GM23248 (cell line): Measurements from ENCODE around the gene OXGR1. TPM values are rescaled to one million over a fixed set of nuclear protein-coding genes. Genes with fewer than 3 reads are reported as not detected.

ENCODE experiments used
- DNase-seq: peaks from one replicate; pipeline ENCODE4 v3.0.0-alpha.2; 2015
- H2AFZ ChIP-seq: fragments of 200-600 bp; sonication (generic); 2 replicates; pipeline ENCODE4 v1.6.1; 2016; ENCODE audit warnings: antibody characterized with exemption
- H3F3A ChIP-seq: fragments of 200-600 bp; sonication (generic); 2 replicates; pipeline ENCODE4 v1.6.1; 2016; ENCODE audit warnings: mild to moderate bottlenecking, antibody characterized with exemption, mixed run types; ENCODE audit not compliant: insufficient read depth
- H3K27ac ChIP-seq: fragments of 200-600 bp; sonication (generic); 2 replicates; pipeline ENCODE4 v1.5.1; 2016; ENCODE audit warnings: mild to moderate bottlenecking
- H3K27me3 ChIP-seq: fragments of 200-600 bp; sonication (generic); replicated peaks from 2 replicates; pipeline ENCODE4 v1.6.1; 2016; ENCODE audit warnings: mild to moderate bottlenecking; ENCODE audit not compliant: insufficient read depth
- H3K36me3 ChIP-seq: fragments of 200-600 bp; sonication (generic); 2 replicates; pipeline ENCODE4 v1.6.1; 2016; ENCODE audit warnings: low read depth, mild to moderate bottlenecking
- H3K4me1 ChIP-seq: fragments of 200-600 bp; sonication (generic); 2 replicates; pipeline ENCODE4 v1.6.1; 2016; ENCODE audit warnings: mild to moderate bottlenecking; ENCODE audit not compliant: insufficient read depth
- H3K4me2 ChIP-seq: fragments of 200-600 bp; sonication (generic); one replicate; pipeline ENCODE4 v1.6.1; 2016; ENCODE audit warnings: mild to moderate bottlenecking; ENCODE audit not compliant: unreplicated experiment
- H3K4me3 ChIP-seq: fragments of 200-600 bp; sonication (generic); 2 replicates; pipeline ENCODE4 v1.5.1; 2016; ENCODE audit warnings: mild to moderate bottlenecking
- H3K79me2 ChIP-seq: fragments of 200-600 bp; sonication (generic); 2 replicates; pipeline ENCODE4 v1.6.1; 2016; ENCODE audit warnings: mild to moderate bottlenecking; ENCODE audit not compliant: insufficient read depth
- H3K9ac ChIP-seq: fragments of 200-600 bp; sonication (generic); 2 replicates; pipeline ENCODE4 v1.6.1; 2016; ENCODE audit warnings: mild to moderate bottlenecking
- H3K9me2 ChIP-seq: fragments of 200-600 bp; sonication (generic); 2 replicates; pipeline ENCODE4 v1.6.1; 2016; ENCODE audit warnings: mixed run types, mild to moderate bottlenecking, moderate library complexity; ENCODE audit not compliant: insufficient read depth
- H3K9me3 ChIP-seq: fragments of 200-600 bp; sonication (generic); one replicate; pipeline ENCODE4 v1.6.1; 2017; ENCODE audit warnings: low read depth
- H4K20me1 ChIP-seq: fragments of 200-600 bp; sonication (generic); 2 replicates; pipeline ENCODE4 v1.6.0; 2016; ENCODE audit not compliant: insufficient read depth
- EZH2 ChIP-seq: fragments of 200-600 bp; sonication (generic); IDR thresholded peaks from 2 replicates; pipeline ENCODE4 v1.6.1; 2018; ENCODE audit warnings: antibody characterized with exemption, mild to moderate bottlenecking; ENCODE audit not compliant: insufficient read depth, poor library complexity, severe bottlenecking
- EZH2phosphoT487 ChIP-seq: fragments of 200-600 bp; sonication (generic); IDR thresholded peaks from 2 replicates; pipeline ENCODE4 v1.6.1; 2018; ENCODE audit warnings: antibody characterized with exemption, moderate library complexity, mild to moderate bottlenecking, low read depth; ENCODE audit not compliant: insufficient read depth
- WGBS, 2 experiments: methylation state at CpG; one replicate each; pipeline ENCODE4 v1.1.6; 2015 to 2017; ENCODE audit warnings: low lambda C conversion rate in 2 of 2, low coverage in 1 of 2; ENCODE audit errors: missing lambda C conversion rate in 2 of 2; 5-methylcytosine and 5-hydroxymethylcytosine counted together
- in situ Hi-C: fragments of 300-500 bp; cut with MboI; formaldehyde crosslinking; loops from 2 replicates; pipeline ENCODE4 v1.15.0; 2020
- polyA plus RNA-seq: library from polyadenylated mRNA; unstranded; fragments of >200 nt; fragmentation: Nextera tagmentation; extraction: Ambion mirVana; gene quantifications from 2 replicates; pipeline ENCODE4 v1.2.1, GENCODE V29; 2016
- total RNA-seq: library from RNA; depleted of rRNA; stranded (reverse); fragments of >200 nt; shearing (Covaris generic); gene quantifications from 2 replicates; pipeline ENCODE4 v1.2.3, GENCODE V29; 2014

Gene OXGR1
- total and polyA plus RNA-seq, 2 experiments from 2014 or later = not detected

DNA sequence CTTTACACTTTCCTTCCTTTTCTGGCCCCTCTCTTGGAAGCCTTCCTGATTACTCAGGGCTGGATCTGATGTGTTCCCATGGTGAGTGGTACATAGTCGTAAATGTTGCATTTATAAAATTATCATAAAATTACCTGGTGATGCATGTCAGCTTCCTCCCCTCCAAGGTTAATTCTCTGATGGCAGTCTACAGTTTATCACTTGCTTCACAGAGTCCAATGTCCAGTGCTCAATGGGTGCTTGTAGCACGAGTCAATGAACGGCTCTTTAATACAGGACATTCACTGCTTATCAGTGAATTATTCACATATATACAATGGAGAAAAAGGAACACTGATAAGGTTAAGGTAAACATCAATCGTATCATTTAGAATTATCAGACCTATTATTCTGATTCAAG, 27.0 kb upstream of the OXGR1 start:
- Histone ChIP-seq H3K9me3 (no peaks in the 10 kb centered on the region), H3K36me3 (no peaks in the 10 kb centered on the region), H3K27me3 (no peaks in the 10 kb centered on the region), H3K79me2 (no peaks in the 10 kb centered on the region), H3K4me3 (no peak overlapping the region), H3K4me1 (0 out of 2 replicates have a peak, but pooled peaks cover under 1% of the 10 kb centered on the region), H3F3A (no peaks in the 10 kb centered on the region), H3K27ac (no peak overlapping the region), H3K9ac (no peak overlapping the region), H3K4me2 (no peak overlapping the region), H2AFZ (no peak overlapping the region), H3K9me2 (no peaks in the 10 kb centered on the region), H4K20me1 (no peaks in the 10 kb centered on the region)
- DNase-seq = no peak
- in situ Hi-C loops = loop anchor here (25.0 kb wide), 1 partner anchor 791 kb away; no protein-coding TSS in a partner anchor
- no peak for TF ChIP-seq EZH2
- TF ChIP-seq EZH2phosphoT487 = no peak
- 79 to 83% methylated on average over 4 of the region's 4 CpGs for WGBS, 2 experiments

DNA sequence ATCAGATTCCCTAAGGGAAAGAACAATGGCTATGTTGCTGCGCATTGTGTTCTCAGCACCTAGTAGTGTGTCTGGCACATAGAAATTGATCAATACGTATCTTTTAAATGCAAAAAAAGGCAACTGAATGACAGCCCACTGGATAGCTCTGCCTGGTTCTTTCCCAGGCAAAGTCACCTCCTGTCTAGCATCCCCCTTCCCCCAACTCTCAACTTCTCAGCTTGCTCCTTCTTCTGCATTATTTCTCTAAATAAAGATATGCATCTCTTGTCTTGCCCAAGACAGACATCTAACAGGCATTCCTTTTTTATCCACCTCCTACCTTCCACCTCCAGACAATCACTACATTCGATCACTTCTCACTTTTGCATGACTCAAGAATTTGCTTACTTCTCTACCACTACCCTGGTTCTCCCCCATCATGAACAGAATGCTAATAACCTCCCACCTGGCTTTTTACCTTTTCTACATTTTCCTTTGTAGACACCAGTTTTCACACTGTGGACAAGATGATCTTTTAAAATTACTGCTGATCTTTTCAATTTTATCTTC, 26.5 kb upstream of the OXGR1 start:
- Histone ChIP-seq H3K4me3 (no peak overlapping the region), H2AFZ (no peak overlapping the region), H3K4me2 (no peak overlapping the region), H3K27me3 (no peaks in the 10 kb centered on the region), H3K9ac (no peak overlapping the region), H3K36me3 (no peaks in the 10 kb centered on the region), H3K9me3 (no peaks in the 10 kb centered on the region), H4K20me1 (no peaks in the 10 kb centered on the region), H3K4me1 (no peaks in the 10 kb centered on the region), H3K27ac (no peak overlapping the region), H3F3A (no peaks in the 10 kb centered on the region), H3K79me2 (no peaks in the 10 kb centered on the region), H3K9me2 (no peaks in the 10 kb centered on the region)
- WGBS, 2 experiments = 84 to 92% methylated on average over 3 of the region's 3 CpGs
- TF ChIP-seq EZH2 (no peak), EZH2phosphoT487 (no peak)
- in situ Hi-C loops = loop anchor here (25.0 kb wide), 1 partner anchor 792 kb away; no protein-coding TSS in a partner anchor
- no peak for DNase-seq

DNA sequence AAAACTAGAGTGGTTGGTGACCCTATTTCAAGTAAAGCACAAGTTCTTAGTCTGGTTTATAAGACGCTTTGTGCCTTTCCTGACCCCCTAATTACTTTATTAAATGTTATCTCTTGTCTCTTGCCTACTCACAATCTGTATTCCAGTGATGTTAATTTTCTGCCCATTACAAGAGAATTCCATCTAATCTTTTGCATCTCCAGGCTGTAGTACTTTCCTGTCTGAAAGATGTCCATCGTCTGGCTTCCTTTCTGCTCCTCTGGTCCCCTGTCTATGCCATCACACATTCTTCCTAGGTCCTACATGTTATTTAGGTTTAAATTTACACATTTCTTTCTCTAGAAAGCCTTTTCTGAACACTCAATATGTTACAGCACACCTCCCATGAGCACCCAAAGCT, 25.9 kb upstream of the OXGR1 start:
- H3K4me3 ChIP-seq = no peak overlapping the region
- no peaks in the 10 kb centered on the region for H4K20me1 ChIP-seq
- H3F3A ChIP-seq = no peaks in the 10 kb centered on the region
- H3K4me2 ChIP-seq = no peak overlapping the region
- H3K9me3 ChIP-seq = no peaks in the 10 kb centered on the region
- no peak for TF ChIP-seq EZH2
- TF ChIP-seq EZH2phosphoT487 = no peak
- H3K9me2 ChIP-seq = no peaks in the 10 kb centered on the region
- no peak overlapping the region for H2AFZ ChIP-seq
- H3K79me2 ChIP-seq = no peaks in the 10 kb centered on the region
- 75 to 80% methylated on average over 2 of the region's 2 CpGs for WGBS, 2 experiments
- no peaks in the 10 kb centered on the region for H3K27me3 ChIP-seq
- no peaks in the 10 kb centered on the region for H3K4me1 ChIP-seq
- DNase-seq = no peak
- no peak overlapping the region for H3K9ac ChIP-seq
- in situ Hi-C loops = loop anchor here (25.0 kb wide), 1 partner anchor 792 kb away; no protein-coding TSS in a partner anchor
- no peaks in the 10 kb centered on the region for H3K36me3 ChIP-seq
- no peak overlapping the region for H3K27ac ChIP-seq

DNA sequence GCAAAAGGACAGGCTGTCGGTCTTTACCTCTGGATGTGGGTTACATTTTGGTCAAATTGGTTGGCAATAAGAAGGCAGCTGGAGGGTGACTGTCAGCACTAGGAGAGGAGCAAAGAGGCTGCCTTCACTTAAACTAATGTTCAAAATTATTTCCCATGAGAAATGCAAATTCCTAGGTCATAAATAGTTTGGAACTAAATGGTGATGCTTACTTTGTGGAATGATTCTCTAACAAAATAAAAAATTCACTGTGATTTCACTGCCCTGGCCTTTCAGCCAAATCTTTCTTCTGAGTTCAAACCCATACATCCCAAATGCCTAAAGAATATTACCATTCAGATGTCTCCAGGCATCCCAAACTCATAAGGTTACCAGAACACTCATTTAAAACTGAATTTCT, 25.0 kb upstream of the OXGR1 start:
- no peak for TF ChIP-seq EZH2
- TF ChIP-seq EZH2phosphoT487 = no peak
- no peaks in the 10 kb centered on the region for H3F3A ChIP-seq
- WGBS, 2 experiments = 3 to 4% methylated on average over 1 of the region's 1 CpG

More for the DNA sequence above, 25.0 kb upstream of the OXGR1 start:
- H3K9ac ChIP-seq = no peak overlapping the region
- in situ Hi-C loops = loop anchor here (25.0 kb wide), 1 partner anchor 793 kb away; no protein-coding TSS in a partner anchor
- no peak overlapping the region for H3K4me3 ChIP-seq
- no peak overlapping the region for H3K4me2 ChIP-seq
- H3K79me2 ChIP-seq = no peaks in the 10 kb centered on the region
- no peak overlapping the region for H3K27ac ChIP-seq
- no peaks in the 10 kb centered on the region for H3K36me3 ChIP-seq
- no peak overlapping the region for H2AFZ ChIP-seq
- H4K20me1 ChIP-seq = no peaks in the 10 kb centered on the region
- peak; percentile 6 for DNase-seq
- no peaks in the 10 kb centered on the region for H3K9me2 ChIP-seq
- H3K9me3 ChIP-seq = no peaks in the 10 kb centered on the region
- H3K4me1 ChIP-seq = no peaks in the 10 kb centered on the region
- H3K27me3 ChIP-seq = no peaks in the 10 kb centered on the region
